GM21526 (cell line): ENCODE data around the gene SPAG6.
"Not testable (repeated sequence)": the region's sequence is repeated elsewhere in the genome, so short reads cannot be mapped to it uniquely, and the experiment has no call there.

Source experiments
- ATAC-seq: cut with Tn5 transposase; IDR thresholded peaks from one replicate; pipeline ENCODE4 v1.9.1; 2021; ENCODE audit warnings: moderate library complexity; ENCODE audit not compliant: unreplicated experiment, low FRiP score

Gene SPAG6

DNA sequence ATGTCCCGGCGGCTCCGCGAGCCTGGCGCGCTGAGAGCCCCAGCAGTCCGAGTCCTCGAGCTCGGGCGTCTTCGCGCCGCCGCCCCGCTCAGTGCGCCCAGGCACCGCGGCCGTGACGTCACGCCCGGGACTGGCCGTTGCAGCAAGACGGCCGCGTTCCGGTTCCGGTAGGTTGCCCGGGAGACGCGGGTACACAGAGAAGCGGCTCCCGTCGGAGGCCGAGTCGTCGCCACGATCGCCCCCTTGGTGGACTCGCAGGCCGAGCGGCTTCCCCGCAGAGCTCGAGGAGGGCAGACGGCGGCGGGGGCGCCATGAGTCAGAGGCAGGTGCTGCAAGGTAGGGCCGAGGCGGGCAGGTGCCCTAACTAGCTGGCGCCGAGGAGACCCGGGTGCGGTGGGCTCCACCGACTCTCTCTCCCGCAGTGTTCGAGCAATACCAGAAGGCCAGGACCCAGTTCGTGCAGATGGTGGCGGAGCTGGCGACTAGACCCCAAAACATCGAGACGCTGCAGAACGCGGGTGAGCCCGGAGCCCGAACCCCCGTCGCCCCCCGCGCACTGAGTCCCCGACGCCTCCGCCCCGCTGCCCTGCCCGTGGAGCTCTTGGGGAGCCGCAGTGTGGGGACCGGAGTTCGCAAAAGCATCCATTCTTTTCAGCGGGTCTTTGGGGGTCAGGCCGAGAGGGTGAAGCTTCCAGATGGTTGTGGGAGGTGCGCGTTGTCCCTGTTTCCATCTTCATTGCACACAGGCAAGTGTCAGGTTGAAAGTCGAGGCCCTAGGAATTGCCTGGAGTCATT, at the start of gene SPAG6:
Gene SPAG6, plus strand, starts transcription at position 196 of the 795 bp plus-strand sequence. Its CDS starts 116 bp downstream, at position 312.
- ATAC-seq = no peak

DNA sequence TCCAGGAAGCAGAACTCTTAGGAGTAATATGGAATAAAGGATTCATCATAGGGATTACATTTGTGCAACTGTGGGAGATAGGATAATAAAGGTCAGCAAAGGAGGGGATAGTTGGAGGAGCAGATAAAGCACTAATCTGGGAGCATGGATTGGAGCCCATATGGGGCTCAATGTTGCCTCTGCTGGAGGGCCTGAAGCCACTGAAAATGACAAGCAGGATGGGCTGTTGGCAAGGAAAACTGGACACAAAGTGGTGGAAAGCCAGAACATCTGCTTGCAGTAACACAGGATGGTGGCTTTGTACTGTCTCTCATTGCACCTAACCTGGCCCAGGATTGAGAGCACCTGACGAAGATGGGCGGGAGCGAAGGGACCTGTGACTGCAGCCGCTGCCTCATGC, 44.1 kb upstream of the SPAG6 start:
- ATAC-seq = no peak

DNA sequence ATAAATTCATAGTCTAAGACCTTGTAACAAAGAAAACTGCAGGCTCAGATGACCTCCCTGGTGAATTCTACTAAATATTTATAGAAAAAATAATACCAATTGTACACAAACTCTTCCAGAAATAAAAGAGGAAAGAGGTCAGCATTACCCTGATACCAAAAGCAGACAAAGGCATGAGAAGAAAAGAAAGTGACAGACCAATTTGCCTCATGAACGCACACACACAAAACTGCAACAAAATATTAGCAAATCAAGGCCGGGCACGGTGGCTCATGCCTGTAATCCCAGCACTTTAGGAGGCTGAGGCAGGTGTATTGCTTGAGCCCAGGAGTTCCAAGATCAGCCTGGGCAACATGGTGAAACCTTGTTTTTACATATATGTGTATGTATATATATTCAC, 41.8 kb upstream of the SPAG6 start:
- ATAC-seq = no peak

DNA sequence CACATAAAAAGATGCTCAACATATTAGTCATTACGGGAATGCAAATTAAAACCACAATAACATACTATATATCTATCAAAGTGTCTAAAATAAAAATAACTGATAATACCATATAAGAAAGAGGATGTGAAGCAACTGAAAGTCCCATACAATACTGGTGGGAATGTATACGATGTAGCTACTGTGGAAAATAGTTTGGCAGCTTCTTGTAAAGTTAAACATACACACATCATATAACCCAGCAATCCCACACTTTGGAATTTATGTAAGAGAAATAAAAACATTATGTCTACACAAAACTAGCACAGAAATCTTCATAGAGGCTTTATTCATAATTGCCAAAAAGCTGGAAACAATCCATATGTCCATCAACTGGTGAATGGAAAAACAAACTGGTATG, 39.6 kb upstream of the SPAG6 start:
- ATAC-seq = no peak

DNA sequence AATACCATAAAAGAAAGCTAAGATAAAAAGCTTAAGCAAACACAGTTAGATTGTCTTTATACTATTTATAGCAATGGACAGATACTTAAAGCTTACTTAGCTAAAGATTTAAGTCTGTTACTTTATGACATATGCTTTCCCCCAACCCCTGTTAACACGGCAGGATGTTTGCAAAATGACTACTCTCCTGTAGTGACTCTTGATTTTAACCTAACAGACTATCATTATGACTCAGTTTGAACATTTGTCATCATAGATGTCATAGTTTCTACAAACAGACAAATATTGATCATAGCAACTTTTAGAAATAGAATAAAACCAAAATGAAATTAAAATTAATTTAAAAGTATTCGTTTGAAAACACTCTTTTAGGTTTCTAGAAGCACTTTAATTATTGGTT, 36.9 kb upstream of the SPAG6 start:
- ATAC-seq = peak; percentile 91

DNA sequence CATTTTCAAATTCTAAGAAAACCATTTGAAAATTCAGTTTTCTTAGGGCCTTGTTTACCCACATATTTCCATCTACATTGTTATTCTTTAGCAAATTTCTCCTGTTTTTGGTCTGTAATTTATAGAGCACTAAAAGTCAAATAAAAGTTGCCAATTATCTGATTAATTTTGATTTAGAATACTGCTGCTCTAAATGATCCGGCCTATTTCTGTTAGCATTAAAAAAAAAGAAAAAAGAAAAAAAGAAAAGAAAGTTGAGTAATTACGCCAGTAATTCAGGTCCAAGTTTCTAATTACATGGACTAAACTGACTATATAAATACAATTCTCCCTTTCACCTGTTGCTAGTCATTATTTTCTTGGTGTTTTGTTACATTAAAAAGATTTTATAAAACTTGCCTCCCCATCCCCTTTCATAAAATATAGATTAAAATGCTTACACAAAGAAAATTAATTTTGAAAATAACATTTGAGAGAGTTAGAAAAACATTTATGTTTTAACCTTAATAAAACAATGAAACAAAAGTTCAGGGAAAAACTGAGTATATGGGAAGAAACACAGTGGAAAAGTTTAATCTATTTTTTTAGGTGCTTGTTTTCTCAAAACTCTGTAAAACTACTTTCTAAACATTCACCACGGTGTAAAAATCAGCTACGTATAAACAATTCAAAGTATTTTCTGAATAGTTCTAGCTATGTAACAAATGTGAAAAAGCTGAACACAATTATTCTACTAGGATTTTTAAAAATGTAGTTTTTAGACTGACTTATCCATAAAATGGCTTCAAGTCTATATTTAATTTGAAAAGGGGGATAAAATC, 35.9 kb upstream of the SPAG6 start:
- ATAC-seq = no peak

DNA sequence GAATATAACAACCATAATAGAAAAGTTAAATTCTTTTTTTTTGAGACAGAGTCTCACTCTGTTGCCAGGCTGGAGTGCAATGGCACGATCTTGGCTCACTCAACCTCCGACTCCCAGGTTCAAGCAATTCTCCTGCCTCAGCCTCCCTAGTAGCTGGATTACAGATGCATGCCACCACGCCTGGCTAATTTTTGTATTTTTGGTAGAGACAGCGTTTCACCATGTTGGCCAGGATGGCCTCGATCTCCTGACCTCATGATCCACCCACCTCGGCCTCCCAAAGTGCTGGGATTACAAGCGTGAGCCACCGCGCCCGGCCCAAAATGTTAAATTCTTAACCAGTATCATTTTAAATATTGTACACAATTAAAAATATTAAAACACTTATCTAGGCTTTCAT, 35.3 kb upstream of the SPAG6 start:
- not testable (repeated sequence) for ATAC-seq

DNA sequence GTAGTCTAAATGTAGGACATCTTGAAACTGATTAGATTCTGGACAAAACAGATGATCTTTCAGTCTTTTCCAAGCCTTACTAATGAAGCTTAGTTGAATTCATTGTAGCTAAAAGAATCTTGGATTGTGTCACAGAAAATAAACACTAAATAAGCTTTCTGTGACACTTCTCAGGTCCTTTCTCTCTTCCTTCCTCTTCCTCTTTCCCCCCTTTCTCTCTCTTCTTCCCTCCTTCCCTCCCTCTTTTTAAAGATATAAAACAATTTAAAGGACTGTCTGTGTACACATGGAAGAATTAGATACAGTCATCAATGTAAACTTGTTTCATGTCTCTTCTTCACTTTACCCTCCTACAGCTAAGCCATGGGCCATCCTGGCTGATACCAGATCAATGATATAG, 34.4 kb upstream of the SPAG6 start:
- ATAC-seq = no peak

DNA sequence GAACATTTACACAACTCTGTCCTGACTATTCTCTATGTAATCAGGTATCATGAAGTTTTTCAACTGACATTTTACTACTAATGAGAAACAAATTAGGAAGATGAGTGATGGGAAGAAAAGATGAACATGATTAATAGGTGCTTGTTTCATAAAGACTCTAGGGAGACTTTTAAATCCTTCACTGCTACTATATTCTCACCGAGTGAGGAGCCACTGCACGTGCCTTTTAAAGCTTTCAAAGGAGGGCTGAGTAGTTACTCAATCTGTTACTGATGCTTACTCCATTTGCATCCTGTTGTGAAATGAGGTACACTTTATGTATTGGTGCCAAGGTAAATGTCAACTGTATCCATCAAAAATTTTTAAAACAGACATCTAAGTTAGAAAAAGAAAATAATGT, 30.4 kb upstream of the SPAG6 start:
- no peak for ATAC-seq

DNA sequence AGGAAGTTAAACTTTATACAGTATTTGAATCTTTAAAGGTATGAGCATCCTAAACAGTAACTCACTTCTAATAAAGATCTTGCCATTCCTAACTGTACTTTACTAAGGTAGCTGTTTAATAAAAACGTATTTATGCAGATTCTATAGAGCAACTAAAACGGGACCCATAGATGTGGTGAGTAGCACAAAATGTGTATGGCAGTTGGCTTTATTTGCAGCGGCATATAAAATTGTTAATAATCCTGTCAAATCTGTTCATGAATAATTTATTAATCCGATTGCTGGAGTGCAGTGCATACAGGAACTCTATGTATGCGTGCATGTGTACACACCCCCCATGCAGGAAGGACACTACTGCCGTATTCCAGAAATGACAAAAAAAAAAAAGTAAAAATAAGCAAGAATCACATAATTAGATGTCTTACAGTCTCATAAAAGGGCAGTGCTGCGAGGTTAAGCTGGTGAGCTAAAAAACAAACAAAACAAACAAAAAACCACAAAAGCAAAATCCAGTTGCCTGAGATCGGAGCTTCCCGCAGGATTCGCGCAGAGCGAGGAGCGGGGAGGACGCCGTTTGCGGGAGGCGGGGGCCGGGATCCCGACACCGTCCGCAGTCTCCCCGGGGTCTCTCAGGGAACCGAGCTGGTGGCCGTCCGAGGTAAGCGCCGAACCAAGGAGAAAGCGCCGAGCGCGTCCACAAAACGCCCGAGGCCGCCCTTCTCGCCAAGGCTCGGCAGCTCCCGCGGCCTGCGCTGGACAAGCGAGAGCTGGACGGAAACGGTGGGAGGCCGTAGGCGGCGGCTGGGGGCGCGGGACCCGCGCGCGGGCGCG, 29.6 kb upstream of the SPAG6 start:
- ATAC-seq = peak; percentile 19

DNA sequence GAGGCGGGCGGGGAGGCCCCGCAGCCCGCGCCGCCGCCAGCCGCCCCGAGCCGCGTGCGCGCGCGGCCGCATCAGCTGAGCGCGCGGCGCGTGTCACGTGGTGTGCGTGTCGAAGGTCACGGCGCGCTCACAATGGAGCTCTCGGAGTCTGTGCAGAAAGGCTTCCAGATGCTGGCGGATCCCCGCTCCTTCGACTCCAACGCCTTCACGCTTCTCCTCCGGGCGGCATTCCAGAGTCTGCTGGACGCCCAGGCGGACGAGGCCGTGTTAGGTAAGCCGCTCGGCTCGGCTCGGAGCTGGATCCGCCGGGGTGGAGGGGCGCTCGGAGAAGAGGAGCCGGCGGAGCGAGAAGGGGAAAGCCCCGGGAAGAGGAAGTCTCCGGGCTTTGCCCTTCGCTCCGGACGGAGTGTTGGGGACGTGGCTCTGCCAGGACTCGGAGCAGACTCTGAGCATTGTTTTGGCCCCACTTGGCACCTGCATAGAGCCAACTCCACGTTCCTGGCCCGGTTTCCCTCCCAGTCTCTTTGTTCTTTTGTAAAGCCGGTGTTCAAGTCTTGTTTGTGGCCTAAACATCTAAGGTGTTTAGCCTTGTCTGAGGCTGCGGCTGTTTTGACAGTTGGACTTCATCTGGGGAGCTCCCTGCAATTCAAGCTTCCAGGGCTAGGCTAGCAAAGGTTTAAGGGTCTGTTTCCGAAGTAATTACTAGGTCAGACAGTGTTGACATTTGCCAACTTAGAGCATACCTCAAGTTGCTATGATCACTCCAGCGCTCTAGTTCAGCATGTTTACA, 28.8 kb upstream of the SPAG6 start, which contains the start of gene COMMD3:
Gene COMMD3, plus strand, starts transcription at position 103 of the 790 bp plus-strand sequence. Its CDS starts 30 bp downstream, at position 133.
- ATAC-seq = peak; percentile 60

DNA sequence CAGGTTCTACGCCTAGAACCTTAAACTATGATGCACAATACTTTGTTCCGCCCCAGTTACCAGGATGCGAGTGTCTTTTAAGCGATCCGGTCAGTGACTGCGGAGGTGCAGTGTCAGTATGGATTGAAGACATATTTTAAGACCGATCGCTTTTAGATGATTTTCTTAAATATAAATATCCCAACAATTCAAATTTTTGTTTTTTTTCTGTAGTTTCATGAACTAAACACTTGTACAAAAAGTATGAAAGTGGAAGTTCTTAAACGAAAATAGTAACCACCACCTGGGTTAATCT, 28.3 kb upstream of the SPAG6 start:
- ATAC-seq = peak; percentile 29

DNA sequence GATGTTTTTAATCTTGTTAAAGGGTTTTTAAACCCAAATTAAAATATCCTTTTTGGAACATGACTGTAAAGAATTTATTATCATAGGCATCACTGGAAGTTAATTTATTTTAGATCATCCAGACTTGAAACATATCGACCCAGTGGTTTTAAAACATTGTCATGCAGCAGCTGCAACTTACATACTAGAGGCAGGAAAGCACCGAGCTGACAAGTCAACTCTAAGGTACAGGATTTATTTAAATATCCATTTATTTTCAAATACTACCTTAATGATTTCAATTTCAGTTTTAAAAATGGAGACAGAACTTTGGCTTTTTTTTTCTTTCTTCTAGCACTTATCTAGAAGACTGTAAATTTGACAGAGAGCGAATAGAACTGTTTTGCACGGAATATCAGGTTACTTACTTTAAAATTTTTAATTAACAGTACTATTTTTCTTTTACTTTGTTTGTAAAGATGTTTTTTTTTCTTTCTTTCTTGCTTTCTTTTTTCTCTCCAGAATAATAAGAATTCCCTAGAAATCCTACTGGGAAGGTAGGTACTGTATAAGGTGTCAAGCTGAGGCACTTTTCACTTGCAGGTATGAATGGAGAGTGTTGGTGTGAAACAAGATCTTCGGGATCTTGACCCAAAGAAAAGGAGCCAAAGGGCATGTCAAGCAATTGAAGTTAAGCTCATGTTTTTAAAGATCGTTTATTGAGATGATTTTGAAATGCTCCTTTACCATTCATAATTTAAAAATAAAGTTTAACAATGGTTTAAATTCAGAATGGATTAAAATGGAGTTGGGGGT, 27.3 kb upstream of the SPAG6 start:
- no peak for ATAC-seq

DNA sequence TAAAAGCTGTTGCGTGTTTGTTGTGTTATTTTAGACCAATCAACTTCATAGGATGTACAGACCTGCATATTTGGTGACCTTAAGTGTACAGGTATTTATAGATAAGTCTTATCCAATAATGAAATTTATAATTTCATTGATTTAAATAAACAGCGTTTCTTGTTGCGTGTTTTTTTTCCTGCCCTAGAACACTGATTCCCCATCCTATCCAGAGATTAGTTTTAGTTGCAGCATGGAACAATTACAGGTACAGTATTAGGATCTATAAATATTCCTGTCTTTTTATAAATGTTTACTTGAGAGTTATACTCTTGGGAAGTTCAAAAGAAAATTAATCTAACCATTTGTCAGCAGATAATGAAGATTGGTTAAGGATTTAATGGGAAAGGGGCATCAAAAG, 26.5 kb upstream of the SPAG6 start:
- ATAC-seq = no peak

DNA sequence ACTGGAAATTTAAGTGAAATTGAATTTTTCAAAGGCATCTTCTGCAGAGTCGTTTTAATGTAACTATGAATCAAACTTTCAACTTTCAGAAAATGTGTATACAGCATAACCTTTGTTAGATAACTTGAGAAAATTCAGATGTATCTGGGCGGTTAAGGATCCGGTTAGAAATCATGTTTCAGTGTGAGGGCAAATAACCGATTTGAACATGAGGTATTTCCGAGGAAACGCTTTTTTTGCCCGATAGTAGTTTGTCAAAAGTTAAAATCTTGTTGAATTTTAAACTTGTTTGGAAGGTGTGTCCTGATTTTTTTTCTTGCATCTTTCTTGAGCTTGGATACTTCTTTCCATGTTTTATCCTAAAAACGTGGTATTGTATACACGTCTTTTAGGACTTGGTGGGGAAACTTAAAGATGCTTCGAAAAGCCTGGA, 25.7 kb upstream of the SPAG6 start:
- no peak for ATAC-seq

DNA sequence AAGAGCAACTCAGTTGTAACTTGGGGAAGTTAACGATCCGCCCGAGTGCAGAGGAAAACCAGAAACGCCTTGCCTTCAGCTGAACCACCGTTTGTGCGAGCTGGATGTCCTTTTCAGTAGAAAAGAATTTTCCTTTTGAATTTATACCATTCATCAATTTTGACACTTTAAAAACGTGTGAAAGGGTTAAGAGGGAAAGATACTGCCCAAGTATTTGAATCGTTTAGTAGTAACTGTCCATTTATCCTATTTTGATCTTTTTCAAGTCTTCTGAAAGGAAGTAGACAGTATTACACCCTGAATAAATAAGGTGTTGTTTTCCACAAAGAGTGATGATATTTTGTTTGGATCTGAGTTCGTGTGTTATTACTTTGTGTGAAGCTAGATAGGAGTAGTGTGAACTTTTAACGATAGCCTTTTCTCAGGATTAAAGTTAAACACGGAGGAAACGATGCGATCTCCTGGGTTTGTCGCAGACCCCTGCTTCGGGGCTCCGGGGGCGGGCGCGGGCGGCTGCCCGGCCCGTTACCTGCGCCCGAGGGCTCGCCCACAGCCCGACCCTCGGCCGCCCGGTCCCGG, 25.2 kb upstream of the SPAG6 start:
- ATAC-seq = no peak

DNA sequence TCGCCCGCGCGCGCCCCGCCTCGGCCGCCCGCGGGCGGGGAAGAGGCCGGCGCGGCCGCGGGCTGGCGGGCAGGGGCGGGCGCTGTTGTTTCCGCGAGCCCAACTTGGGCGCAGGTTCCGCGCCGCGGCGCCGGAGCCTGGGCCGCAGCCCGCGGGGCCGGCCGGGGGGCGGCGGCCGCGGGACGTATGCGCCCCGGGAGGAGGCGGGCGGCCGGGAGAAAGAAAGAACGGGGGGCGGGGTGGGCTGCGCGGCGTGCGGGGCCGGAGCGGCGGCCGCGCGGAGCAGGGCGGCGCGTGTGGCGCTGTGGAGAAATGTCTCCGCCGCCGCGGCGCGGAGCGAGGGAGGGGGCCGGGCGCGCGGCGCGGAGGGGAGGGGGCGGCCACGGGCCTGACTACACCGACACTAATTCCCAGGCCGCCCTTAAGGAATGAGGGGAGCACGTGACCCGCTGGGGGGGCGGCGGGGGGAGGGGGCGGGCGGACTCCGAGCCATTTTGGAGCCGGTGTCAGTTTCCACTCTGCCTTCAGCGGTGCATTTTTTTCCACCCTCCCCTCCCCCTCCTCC, 24.6 kb upstream of the SPAG6 start, which contains the start of gene BMI1:
Gene BMI1, plus strand, starts transcription at position 509 of the 565 bp plus-strand sequence. CDS start 5,351 bp downstream, outside the sequence.
- ATAC-seq = no peak

DNA sequence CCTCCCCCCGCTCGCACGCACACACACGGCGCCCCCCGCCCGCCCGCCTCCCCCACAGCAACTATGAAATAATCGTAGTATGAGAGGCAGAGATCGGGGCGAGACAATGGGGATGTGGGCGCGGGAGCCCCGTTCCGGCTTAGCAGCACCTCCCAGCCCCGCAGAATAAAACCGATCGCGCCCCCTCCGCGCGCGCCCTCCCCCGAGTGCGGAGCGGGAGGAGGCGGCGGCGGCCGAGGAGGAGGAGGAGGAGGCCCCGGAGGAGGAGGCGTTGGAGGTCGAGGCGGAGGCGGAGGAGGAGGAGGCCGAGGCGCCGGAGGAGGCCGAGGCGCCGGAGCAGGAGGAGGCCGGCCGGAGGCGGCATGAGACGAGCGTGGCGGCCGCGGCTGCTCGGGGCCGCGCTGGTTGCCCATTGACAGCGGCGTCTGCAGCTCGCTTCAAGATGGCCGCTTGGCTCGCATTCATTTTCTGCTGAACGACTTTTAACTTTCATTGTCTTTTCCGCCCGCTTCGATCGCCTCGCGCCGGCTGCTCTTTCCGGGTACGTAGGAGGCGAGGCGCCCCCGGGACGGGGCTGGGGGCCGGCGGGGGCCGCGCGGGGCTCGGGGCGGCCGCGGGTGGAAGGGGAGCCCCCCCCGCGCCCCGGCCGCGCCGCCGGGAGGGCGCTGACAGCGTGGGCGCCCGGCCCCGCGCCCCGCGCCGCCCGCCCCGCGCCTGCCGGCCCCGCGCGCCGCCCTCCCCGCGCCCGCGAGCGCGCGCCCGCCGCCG, 24.0 kb upstream of the SPAG6 start:
- ATAC-seq = peak; percentile 26
